Measurements from ENCODE around the gene VWA3A. TPM values are rescaled to one million over a fixed set of nuclear protein-coding genes. Genes with fewer than 3 reads are reported as not detected.

The VWA3A gene
- total and polyA plus RNA-seq, 2 of the 8 experiments (the other 6 are each of a cell fraction or from before 2014, with no cell fraction given): 0.05 TPM; not detected in 1

DNA sequence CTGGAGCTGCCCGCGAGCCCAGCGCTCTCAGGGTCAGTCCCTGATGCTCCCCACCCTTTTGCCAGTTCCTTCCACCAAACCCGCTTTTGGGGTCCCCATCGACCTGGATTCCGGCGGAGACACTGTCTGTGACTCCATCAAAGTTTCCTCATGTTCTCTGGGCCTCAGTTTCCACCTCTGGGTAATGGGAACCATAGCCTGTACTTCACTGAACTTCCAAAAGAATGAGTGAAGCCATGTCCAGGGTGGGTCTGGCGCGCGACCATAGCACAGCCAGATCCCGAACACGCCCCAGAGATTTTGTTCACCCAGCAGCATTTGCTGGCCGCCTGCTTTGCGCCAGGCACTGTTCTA, 70.3 kb downstream of the VWA3A start:
- Histone ChIP-seq H2BK120ac (replicated peaks; ENCODE audit: low read depth, low read length) (no peak overlapping the region), H4K5ac (ENCODE audit: insufficient read length, low read depth, low read length) (no peak overlapping the region), H4K91ac (replicated peaks; ENCODE audit: insufficient read length, low read length) (no peak overlapping the region), H2BK20ac (ENCODE audit: low read length) (no peak overlapping the region), H3K23ac (ENCODE audit: insufficient read length) (no peak overlapping the region), H2BK5ac (ENCODE audit: low read depth, low read length) (no peak overlapping the region), H3K27ac (ENCODE audit: low read depth, low read length) (no peak overlapping the region), H3K14ac (ENCODE audit: insufficient read length) (no peak overlapping the region), H3K4me1 (replicated peaks in 1 of 4; ENCODE audit: control insufficient read depth in 3 of 4, insufficient read depth in 4 of 4, low read length in 3 of 4) (no peaks in the 10 kb centered on the region), H3K18ac (ENCODE audit: extremely low read depth, low read length) (peak overlapping the region; percentile 71), H3K79me2 (ENCODE audit: control insufficient read depth in 1 of 2, insufficient read depth in 2 of 2, low read length in 2 of 2) (no peaks in the 10 kb centered on the region), H2AK5ac (ENCODE audit: low read depth, low read length) (no peak overlapping the region), H3K23me2 (ENCODE audit: low read depth, low read length) (peaks cover 11% of the 10 kb centered on the region; the same call in 1 of the 2 replicates), H3K9ac (replicated peaks in 1 of 4; ENCODE audit: extremely low read depth in 1 of 4, low read depth in 3 of 4, low read length in 3 of 4) (peak overlapping the region in 1 of 4 experiments; percentile 8; a peak in 1 of 7 replicates), H2AFZ (ENCODE audit: low read length) (peak overlapping the region; percentile 47; the same call in 1 of the 2 replicates), H3K4me2 (ENCODE audit: insufficient read depth in 1 of 2, low read depth in 2 of 2, low read length in 2 of 2) (peak overlapping the region; percentile 69 to 75), H3K56ac (replicated peaks; ENCODE audit: insufficient read length, low read depth, low read length) (no peak overlapping the region), H3K27me3 (replicated peaks in 1 of 4; ENCODE audit: control insufficient read depth in 3 of 4, extremely low read depth in 1 of 4, insufficient read depth in 3 of 4, low read length in 3 of 4) (peaks cover 0 to 21% (median 14%) of the 10 kb centered on the region in 4 experiments; a peak in 6 of 7 replicates), H4K20me1 (replicated peaks in 1 of 2; ENCODE audit: control insufficient read depth in 1 of 2, insufficient read depth in 2 of 2, low read length in 2 of 2) (no peaks in the 10 kb centered on the region), H3K4ac (replicated peaks; ENCODE audit: insufficient read length, low read depth, low read length) (no peak overlapping the region), H3K79me1 (ENCODE audit: low read depth, low read length) (no peaks in the 10 kb centered on the region), H3K9me3 (ENCODE audit: insufficient read depth in 2 of 2, low read depth in 1 of 2, low read length in 1 of 2) (no peaks in the 10 kb centered on the region), H3K4me3 (ENCODE audit: extremely low read depth in 1 of 4, insufficient read depth in 2 of 4, low read depth in 3 of 4, low read length in 4 of 4) (peak overlapping the region; percentile 23 to 61 (median 46)), H4K8ac (ENCODE audit: extremely low read depth, insufficient read depth, low read length) (no peak overlapping the region), H2BK15ac (ENCODE audit: low read length) (peak overlapping the region; percentile 46; the same call in 1 of the 2 replicates), H2BK12ac (ENCODE audit: low read depth, low read length) (0 out of 2 replicates have a peak overlapping the region, but pooled peaks have one; percentile 0), H3K36me3 (ENCODE audit: control insufficient read depth in 2 of 4, insufficient read depth in 4 of 4, low read length in 3 of 4) (no peaks in the 10 kb centered on the region)
- no peak for DNase-seq (ENCODE audit: low read depth in 1 of 2, low spot score in 2 of 2)
- ChIA-PET POLR2A (ENCODE audit: partially characterized antibody) (interaction anchor here (0.9 to 2.1 kb wide), 3 partner anchors 11 to 209 kb away, joined by 3 to 5 read pairs (median 4); partner anchors contain the start of gene UQCRC2), CTCF (ENCODE audit: partially characterized antibody) (interaction anchor here (1.0 to 2.1 kb wide), 2 partner anchors 26 to 42 kb away, joined by 3 to 8 read pairs; no protein-coding TSS in a partner anchor)
- TF ChIP-seq HDAC2 (IDR thresholded peaks at IDR 0.05; ENCODE audit: borderline replicate concordance in 1 of 2, low read depth in 2 of 2, low read length in 2 of 2) (peak in 1 of 2 experiments; percentile 78; a peak in 1 of 4 replicates), JUN (IDR thresholded peaks at IDR 0.05; ENCODE audit: low read depth, low read length) (no peak), TCF12 (IDR thresholded peaks at IDR 0.05; ENCODE audit: low read depth, low read length) (no peak), KDM1A (IDR thresholded peaks at IDR 0.05; ENCODE audit: borderline replicate concordance, low read length) (peak; percentile 93), RBBP5 (IDR thresholded peaks at IDR 0.05; ENCODE audit: borderline replicate concordance, low read depth, low read length) (no peak)
- TF ChIP-seq, protein P1, sequence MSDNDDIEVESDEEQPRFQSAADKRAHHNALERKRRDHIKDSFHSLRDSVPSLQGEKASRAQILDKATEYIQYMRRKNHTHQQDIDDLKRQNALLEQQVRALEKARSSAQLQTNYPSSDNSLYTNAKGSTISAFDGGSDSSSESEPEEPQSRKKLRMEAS (IDR thresholded peaks at IDR 0.05): no peak
- 37% methylated on average over 14 of the region's 14 CpGs; no CpG with 5 or more reads in 1 of the 2 experiments for WGBS, 2 experiments (ENCODE audit: extremely low coverage in 1 of 2, insufficient coverage in 1 of 2, insufficient read length in 1 of 2, insufficient replicate concordance in 2 of 2, low coverage in 1 of 2, low lambda C conversion rate in 2 of 2, missing lambda C conversion rate in 1 of 2)
- FAIRE-seq: no peak

All from H1 (cell line).